GM18868 (cell line): ENCODE results near the gene DLGAP3.
"Not testable (repeated sequence)": the region's sequence is repeated elsewhere in the genome, so short reads cannot be mapped to it uniquely, and the experiment has no call there.

Source experiments
- ATAC-seq: cut with Tn5 transposase; IDR thresholded peaks from one replicate; pipeline ENCODE4 v1.9.1; 2021; ENCODE audit warnings: mild to moderate bottlenecking, moderate library complexity; ENCODE audit not compliant: unreplicated experiment

DLGAP3 gene

DNA sequence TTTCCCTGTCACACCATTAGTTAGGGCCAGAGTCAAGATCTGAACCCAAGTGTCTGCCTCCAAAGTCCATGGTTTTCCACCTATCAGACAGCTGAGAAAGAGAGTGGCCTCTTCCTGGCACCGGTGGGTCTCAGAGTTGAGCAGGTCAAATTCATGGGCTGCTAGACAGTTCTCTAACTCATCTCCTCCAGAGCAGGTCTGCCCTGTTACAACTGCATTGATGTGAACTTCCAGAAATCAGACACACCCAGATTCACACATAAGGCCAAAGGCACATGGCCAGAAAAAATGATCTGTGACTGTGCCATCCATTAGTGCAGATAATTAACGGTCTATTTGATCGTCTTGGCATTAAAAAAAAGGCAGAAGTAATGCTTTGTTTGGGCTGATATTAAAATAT is 87.4 kb downstream of the DLGAP3 start:
- no peak for ATAC-seq

DNA sequence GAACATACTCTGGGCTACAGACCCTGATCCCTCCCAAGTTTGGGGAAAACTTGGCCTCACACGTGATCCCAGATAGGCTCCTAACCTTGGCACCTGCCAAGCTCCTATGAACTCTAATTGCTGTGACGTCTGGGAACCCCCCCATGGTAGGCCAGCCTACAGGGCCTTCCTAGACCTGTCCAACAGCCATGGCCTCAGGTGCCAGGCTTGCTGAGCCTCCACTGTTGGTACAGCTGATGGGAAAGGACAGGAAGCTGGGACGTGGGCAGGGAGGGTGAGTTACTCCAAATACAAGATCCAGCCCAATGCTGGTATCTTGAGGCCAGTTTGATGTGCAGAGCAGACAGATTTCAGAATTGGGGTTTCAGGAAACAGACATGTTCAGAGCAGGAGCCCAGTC is 89.0 kb downstream of the DLGAP3 start:
- ATAC-seq: no peak

DNA sequence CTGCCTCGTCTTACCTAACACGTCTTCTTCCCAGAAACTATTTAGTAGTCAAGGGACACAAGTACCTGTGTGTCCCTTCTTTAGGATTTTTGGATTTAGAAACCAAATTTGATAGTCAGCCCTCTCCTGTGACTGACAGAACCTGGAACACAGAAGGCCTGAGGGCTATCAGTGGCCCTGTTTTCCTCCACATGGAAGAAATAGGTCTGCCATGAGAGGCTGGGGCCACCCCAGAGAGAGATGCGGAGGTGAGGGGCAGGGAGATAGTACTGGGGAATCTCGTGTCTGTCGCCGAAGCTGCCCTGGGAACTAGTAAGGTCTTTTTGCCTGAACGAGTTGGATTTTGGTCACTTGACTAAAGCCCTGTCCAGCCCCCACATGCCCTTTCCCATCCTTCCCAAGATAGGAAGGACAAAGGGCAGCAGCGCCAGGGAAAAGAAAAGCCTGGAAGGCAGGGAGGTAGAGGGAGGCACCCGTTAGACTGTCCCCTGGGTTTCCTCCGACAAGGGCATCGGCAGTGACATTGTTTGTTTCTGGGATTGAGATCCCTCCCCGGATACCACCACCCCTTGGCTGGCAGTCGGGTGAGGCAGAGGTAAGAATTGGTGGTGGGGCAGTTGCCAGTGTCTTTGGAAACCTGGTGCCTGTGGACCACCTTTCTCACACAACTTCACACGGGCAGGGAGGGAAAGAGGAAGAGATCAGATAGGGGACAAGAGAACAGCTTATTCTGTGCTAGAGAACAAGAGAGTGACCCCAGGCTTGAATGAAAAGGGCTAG is 89.7 kb downstream of the DLGAP3 start:
- ATAC-seq: no peak

DNA sequence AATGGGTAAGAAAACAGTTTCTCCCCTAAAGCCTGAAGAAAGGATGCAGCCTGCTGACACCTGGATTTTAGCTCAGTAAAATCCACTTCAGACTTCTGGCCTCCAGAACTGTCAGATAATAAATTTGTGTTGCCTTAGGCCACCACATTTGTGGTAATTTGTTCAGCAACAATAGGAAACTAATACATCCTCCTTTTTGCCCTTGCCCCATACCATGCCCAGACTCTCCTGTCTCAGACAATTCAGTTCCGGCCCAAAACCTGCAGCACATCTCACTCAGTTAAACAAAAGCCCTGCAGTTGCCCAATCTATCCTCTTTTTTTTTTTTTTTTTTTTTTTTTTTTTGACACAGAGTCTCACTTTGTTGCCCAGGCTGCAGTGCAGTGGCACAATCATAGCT is 95.7 kb downstream of the DLGAP3 start:
- ATAC-seq: no peak

DNA sequence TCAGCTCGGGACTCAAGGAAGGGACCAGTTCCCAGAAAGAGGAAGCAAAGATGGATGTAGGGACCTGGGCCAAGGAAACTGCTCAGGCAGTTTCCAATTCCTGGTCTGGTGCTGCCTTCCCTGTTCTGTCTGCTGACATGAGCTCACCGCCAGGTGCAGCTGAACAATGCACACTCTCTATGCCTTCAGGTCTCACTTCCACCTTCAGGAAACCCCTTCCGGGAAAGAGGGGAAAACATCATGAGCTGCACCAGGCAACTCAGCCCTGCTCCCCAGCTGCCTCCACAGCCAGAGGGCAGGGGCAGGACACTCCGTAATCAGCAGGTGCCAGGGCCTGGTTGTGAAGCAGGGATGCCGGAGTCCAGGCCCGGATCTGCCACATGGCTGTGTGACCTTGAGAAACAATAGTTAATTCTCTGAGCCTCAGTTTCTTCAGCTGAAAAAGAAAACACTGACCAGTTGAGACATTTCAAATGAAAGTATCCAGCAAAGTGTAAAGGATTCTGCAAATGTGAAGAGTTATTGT is 97.7 kb downstream of the DLGAP3 start:
- no peak for ATAC-seq

DNA sequence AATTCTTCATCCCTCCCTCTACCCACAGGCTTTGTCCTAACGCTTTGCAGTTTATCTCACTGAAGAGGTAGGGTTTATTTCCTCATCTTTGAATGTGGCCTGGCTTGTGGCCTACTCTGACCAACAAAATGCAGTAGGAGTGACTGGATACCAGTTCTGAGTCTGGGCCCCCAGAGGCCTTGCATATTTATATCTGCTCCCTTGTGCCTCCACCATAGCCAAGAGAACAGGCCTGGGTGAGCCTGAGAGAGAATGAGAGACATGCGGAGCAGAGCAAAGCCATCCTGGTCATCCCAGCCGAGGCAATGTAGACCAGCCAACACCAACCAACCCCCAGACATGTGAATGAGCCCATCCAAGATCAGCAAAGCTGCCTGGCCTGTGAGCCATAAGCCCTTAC is 100.2 kb downstream of the DLGAP3 start:
- no peak for ATAC-seq

DNA sequence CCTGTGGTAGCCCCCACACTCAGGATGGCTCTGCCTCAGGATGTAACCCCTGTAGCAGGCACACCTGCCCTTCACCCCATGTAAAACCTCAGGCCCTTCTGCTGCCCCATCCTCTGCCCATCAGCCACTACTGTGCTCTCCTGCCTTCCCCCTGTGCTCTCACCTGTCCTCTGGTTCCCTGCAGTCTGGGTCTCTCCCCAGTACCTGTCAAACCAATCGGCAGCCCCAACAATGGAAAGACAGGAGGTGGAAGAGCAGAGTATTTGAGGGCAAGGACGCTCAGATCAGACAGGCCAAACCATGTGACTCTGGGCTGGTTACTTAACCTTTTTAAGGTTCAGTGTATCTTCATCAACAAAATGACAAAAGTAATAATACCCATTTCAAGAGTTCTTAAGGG is 100.8 kb downstream of the DLGAP3 start:
- no peak for ATAC-seq

DNA sequence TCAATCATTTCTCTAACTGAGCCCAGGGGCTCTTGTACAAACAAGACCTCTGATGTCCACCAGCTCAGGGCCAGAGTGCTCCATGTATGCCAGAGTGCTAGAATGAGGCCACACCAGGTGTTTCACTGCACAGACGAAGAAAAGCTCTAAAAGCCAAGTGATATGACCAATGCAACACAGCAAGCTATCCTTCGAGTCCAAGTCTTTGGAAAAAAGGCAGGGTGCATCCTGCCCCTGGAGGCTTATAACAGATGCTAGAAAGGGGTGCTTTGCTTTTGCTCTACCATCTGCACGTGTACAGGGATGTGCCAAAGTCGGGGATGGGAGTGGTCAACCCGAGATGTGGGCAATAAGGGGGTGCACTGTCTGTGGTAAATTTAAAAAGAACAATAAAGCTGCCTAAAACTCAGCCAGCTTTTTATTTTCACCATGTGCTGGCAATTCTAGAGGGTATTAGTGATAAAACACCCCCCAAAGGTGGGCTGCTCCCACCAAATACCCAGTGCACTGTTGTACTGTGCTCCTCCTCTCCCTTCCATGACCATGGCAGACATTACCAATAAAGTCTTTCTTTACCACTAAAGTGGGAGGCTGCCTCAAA is 102.0 kb downstream of the DLGAP3 start:
- ATAC-seq: no peak

DNA sequence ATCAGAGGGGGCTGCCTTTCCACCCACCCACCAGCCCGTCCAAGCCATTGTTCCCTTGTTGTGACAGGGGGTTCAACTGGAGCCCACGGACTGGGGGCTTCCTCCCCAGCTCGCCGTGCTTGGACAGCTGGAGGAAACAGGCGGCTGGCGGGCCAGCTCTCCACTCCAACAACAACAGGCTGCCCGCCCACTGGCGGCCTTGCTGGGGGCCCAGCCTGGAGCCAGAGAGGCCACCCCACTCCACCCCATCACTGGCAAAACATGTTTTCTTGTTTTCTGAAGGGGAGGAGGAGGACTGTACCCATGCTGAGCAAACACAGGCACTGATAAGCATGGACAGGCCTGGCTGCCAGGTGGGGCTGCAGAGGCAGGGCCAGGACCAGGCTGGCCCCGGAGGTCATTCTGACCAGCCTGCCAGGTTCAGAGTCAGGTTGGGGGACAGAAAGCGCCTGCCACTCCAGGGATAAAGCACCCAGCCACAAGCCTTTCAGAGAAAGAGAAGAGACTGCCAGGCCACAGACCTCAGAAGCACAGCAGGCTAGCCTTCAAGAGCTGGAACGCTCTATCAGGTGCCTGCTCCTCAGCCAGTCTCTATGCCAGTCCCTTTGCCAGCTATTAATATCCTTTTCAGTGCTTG is 103.9 kb downstream of the DLGAP3 start:
- ATAC-seq: no peak

DNA sequence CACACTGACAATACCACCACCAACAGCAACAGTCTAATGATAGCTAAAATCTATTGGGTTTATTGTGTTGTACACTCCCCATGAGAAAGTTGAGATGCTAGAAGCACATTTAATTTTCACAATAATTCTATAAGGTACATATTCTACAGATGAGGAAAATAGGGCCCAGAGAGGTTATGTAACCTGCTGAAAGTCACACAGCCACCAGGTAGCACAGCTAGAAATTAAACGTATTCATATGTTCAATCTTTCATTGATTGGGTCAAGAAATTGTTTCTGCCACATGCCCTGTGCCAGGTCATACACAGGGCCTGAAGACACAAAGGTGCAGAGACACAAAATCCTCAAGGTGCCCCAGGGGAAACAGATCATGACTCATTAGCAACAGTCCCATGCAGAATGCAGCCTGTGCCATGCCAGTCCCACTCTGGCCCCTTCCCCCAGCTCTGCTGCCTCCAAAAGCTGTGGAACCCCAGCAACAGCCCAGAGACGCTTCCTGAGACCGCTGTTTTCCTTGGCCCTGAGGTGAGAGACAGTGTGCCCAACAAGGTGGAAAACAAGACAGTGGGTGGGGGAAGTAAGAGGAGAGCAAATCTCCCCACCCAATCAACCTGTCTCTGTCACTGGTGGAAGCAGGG is 104.5 kb downstream of the DLGAP3 start:
- ATAC-seq: no peak

DNA sequence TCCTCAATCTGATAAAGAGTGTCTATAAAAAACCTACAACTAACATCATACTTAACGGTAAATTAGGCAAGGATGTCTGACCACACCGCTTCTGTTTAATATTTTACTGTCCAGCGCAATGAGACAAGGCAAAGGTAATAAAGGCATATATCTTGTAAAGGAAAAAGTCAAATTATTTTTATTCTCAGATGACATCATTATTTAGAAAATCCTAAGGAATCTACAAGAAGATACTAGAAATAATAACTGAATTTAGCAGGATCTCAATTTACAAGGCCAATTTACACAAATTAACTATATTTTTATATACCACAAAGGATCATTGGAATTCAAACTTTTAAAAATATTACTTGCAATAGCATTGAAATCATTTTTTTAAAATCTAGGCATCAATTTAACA is 107.2 kb downstream of the DLGAP3 start:
- no peak for ATAC-seq

DNA sequence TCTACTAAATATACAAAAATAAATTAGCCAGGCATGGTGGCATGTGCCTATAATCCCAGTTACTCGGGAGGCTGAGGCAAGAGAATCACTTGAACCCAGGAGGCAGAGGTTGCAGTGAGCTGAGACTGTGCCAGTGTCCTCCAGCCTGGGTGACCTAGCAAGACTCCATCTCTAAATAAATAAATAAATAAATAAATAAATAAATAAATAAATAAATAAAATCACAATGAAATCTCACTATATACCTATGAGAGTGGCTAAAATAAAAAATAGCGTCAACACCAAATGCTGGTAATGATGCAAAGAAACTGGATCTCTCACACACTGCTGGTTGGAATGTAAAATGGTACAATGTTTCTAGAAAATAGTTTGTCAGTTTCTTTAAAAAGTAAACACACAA is 110.6 kb downstream of the DLGAP3 start:
- not testable (repeated sequence) for ATAC-seq

DNA sequence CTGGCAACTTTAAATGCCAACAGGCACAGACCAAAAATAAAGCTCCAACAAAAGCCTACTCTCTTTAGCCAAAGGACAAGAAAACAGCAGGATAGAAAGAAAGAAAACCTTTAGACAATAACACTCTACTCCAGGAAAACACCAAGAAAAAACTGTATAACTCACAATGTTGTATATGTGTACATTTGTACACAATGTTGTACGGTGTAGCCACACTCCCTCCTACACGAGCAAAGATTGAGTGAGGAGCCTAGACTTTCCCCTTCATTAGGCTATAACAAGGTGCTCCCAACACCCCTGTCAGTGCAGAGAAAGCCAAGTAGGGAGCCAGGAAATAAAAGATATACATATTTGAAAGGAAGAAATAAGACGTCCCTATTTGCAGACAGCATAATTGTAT is 112.7 kb downstream of the DLGAP3 start:
- ATAC-seq: no peak

DNA sequence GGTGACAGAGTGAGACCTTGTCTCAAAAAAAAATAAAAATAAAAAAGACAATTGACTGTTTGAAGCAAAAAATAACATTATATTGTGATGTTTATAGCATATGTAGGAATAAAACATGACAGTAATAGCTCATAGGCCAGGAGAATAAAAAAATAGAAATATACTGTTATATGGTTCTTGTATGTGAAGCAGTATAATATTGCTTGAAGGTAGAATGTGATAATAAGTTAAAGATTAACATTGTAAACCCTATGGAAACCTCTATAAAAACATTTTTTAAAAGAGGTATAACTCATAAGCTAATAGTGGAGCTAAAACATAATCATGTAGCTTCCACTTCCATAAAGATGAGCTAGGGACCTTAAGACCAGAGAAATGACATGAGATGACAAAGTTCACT is 113.1 kb downstream of the DLGAP3 start:
- ATAC-seq: no peak
